ENCODE measurements around the gene MICU1. TPM values are rescaled to one million over a fixed set of nuclear protein-coding genes. Genes with fewer than 3 reads are reported as not detected.
A peak's percentile ranks its signal among the peaks of the same experiment; 100 is the strongest.
"Not testable (repeated sequence)": the region's sequence is repeated elsewhere in the genome, so short reads cannot be mapped to it uniquely, and the experiment has no call there.

MICU1 gene, protein sequence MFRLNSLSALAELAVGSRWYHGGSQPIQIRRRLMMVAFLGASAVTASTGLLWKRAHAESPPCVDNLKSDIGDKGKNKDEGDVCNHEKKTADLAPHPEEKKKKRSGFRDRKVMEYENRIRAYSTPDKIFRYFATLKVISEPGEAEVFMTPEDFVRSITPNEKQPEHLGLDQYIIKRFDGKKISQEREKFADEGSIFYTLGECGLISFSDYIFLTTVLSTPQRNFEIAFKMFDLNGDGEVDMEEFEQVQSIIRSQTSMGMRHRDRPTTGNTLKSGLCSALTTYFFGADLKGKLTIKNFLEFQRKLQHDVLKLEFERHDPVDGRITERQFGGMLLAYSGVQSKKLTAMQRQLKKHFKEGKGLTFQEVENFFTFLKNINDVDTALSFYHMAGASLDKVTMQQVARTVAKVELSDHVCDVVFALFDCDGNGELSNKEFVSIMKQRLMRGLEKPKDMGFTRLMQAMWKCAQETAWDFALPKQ
- total RNA-seq, result 10 to 100 TPM; 41.0 to 44.8 TPM
- long read RNA-seq, transcript MICU1-201 (12 exons, 2,383 nt), result major isoform, 26 of 31 reads
- long read RNA-seq, partial matches to known transcripts, result 0 of 31 reads
- long read RNA-seq, other reads (novel, unspliced or antisense), result 5 of 31 reads

DNA sequence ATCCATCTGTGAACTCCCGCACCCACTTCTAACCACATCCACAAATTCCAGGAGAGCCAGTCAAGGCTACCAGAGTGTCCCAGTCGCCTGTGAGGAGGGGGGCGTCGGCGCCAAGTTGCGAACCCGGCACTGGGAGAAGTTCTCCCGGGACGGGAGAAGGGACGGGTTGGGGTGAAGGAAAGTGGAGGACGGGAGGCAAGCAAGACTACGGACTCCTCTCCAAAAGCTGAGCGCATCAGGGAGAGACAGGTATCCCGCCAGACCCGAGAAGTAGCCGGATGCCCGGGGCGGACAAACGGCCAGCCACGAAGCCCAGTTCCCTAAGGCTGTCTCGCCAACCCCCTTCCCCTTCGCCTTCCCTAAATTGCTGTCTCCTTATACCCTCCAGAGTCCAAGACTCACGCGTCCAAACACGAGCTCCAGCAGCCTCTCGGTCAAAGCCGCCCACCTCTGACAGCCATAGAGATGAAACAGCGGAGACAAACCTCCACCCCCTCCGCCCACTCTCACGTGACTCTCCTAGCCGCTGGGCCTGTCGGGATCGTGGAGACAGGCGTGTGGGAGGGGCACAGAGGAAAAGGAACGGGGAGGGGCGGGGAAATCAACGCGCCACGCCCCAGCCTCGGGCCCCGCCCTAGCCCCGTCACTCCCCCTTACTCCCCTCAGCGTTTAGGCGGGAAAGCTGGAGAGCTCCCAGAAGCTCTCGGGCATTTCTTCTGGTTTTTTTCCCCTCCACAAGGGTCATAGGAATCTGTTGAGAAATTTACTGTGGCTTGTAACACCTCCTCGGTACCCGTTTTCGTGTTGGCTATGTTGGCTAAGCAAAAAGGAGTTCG lies at the start of gene MICU1:
Gene MICU1, minus strand, starts transcription at position 472 of the 836 bp plus-strand sequence. CDS start 59,286 bp downstream, outside the sequence.
- peak; percentile 100 for ATAC-seq
- intact Hi-C loops (cut with DNase I), result no loop called here
- DNase-seq, result peak; percentile 96

DNA sequence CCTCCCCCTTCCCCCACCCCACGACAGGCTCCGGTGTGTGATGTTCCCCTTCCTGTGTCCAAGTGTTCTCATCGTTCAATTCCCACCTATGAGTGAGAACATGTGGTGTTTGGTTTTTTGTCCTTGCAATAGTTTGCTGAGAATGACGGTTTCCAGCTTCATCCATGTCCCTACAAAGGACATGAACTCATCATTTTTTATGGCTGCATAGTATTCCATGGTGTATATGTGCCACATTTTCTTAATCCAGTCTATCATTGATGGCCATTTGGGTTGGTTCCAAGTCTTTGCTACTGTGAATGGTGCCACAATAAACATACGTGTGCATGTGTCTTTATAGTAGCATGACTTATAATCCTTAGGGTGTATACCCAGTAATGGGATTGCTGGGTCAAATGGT lies 48.3 kb upstream of the MICU1 start:
- DNase-seq; ATAC-seq; intact Hi-C loops (cut with DNase I): not testable (repeated sequence)

DNA sequence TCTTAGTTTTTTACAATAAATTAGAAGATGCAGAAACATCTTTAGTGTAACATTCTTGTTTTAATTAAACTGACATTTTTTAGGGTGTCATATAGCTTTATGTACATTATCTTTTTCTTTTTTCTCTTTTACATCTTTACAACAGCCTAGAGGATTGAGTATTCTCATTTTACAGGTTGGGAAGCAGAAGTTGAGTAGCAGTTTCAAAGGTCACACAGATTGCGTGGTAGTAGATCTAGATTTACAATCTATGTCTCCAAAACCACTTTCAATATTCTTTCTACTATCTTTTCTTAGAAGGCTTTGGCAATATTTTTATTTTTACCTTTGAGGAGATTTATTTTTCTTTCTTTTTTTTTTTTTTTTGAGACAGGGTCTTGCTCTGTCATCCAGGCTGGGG lies 47.4 kb upstream of the MICU1 start:
- no peak for DNase-seq
- intact Hi-C loops (cut with DNase I), result no loop called here
- no peak for ATAC-seq

DNA sequence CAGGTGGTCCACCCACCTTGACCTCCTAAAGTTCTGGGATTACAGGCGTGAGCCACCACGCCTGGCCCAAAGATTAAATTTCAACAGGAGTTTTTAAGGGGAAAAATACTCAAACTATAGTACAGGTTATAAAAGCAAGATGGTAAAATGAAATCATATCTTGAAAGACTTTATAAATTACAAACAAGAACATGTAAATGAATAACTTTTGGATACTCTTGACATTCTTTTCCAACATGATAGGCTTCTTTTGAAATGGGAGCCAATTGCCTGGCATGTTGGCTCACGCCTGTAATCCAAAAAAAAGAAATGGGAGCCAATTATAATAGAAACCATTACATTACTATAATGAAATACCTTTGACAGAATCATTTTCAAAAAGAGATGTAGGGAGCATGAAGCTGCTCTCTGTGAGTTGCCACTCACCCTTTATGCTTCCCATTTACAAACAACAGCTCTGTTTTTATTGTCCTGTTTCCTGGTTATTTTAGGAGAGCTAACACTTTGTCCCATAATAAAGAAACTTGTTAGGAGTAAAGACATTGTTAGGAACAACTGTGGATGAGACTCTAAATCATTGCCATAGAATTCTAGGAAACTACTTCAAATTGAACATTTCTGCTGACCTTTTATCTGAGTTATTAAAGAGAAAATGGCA lies 41.5 kb upstream of the MICU1 start:
- DNase-seq (no peak), ATAC-seq (no peak)
- intact Hi-C loops (cut with DNase I), result no loop called here

DNA sequence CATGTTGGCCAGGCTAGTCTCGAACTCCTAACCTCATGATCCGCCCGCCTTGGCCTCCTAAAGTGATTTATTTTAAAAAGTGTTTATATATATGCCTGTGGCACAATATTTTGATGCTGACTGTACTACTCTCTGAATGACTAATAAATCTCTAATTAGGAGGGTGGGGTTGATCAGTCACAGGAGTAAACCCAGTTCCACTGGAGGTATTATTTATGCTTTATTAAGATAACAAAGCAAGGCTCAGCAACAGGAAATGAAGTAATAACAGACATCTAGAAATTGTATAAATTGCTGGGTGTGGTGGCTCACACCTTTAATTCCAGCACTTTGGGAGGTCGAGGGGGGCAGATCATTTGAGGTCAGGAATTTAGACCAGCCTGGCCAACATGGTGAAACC lies 40.0 kb upstream of the MICU1 start:
- no peak for ATAC-seq
- intact Hi-C loops (cut with DNase I), result no loop called here
- no peak for DNase-seq

DNA sequence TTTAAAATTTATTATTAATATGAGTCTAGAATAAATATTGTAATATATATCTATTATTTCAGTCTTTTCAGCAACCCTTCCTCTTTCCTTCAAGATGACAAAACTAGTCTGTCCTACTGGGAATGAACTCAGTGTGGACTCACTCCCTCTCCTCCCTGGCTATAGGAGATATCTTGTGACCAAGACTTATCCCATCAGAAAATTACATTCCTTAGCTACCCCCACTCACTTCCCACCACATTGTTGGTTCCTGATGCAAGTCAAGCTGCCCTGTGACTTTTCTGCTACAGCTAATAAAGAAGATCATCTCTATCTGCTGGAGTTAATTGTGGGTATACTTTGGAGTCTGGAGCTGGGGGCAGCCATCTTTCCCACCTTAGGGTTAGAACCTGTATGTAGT lies 38.1 kb upstream of the MICU1 start:
- DNase-seq, result no peak
- ATAC-seq, result no peak
- intact Hi-C loops (cut with DNase I), result no loop called here

DNA sequence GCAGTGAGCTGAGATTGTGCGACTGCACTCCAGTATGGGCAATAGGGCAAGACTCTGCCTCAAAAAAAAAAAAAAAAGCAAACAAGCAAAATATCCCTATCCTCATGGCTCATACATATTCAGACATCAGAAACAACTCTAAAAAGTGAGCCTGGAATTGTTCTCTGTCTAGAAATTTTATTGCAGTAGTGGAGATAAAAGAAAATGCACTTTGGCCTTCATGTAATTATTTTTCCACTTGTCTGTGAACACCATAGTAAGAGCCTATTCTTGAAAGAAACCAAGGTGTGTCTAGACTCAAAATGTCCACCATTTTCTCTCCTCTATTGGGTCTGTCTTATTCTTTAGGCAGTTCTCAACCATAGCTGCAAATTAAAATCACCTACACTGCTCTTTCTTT lies 35.6 kb upstream of the MICU1 start:
- intact Hi-C loops (cut with DNase I), result no loop called here
- no peak for DNase-seq
- ATAC-seq, result no peak

DNA sequence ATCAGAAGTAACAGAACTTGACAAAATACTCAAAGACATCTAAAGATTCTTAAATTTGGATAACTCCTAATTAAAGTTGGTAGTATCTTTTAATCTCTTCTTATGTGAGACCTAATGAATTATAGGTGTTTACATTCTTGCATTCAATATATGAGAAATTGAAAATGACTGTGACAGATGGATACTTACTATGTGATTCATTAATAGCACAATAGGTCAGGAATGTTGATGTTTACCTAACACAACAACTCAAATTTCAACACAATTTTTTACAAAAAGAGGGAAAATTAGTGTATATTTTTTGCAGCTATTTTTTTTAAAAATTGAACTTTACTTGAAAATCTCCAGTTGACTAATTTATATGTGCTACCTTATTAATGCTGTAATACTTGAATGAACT lies 34.3 kb upstream of the MICU1 start:
- DNase-seq (no peak), ATAC-seq (no peak)
- intact Hi-C loops (cut with DNase I), result no loop called here

DNA sequence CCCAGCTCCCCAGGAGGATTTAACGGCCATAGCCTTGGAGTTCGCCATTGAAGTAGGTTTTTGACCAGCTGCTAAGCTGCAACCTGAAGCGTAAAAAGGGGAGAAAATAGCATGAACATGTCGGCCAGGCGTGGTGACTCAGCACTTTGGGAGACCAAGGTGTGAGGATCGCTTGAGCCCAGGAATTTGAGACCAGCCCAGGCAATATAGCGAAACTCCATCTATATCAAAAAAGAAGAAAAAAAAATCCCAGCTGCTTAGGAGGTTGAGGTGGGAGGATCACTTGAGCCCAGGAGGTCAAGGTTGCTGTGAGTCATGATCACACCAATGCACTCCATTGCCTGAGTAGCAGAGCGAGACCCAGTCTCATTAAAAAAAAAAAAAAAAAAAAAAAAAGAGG lies 33.8 kb upstream of the MICU1 start:
- ATAC-seq (no peak), DNase-seq (no peak)
- intact Hi-C loops (cut with DNase I), result no loop called here

DNA sequence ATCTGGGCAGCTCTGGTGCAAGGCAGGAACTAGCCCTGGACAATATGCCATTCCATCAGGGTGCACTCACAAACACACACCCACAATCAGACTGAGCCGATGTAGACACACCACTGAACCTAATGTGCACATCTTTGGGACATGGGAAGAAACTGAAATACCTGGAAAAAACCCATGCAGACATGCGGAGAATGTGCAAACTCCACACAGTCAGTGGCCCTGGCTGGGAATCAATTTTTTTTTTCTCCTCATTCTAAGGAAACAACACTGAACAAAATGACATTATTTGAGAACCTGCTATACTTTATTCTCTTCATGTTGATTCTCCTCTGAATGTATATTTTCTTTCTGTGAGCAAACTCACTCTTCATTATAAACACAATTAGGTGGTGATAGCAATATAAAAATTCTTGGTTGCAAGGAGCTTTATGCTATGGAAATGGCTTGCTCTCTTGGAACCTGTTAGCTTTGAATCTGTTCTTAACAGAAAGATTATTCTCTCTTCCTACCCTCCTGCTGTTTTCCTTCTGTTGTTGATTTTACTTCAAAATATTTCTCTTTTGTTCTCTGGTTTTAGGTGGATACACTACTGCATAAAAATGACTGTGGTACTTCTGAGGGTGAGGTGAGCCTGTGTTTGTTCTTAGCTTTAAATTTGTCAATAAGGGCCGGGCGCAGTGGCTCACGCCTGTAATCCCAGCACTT lies 33.0 kb upstream of the MICU1 start:
- intact Hi-C loops (cut with DNase I), result no loop called here
- no peak for DNase-seq
- ATAC-seq, result no peak

DNA sequence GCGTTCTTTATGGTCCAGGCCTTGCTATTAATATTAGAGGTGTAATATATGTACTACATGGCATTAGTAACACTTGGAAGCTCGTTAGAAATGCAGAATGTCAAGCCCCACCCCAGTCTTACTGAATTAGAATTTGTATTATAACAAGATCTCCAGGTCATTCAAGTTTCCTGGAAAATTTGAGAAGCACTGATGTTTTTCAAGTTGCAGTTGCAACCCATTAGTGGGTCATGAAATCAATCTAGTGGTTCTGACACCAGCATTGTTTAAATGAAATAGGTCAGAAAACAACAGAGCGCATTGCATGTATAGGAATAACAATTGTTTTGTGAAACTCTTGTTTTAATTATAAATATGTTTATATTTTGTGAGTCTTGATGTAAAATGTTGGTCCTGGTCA lies 28.8 kb upstream of the MICU1 start:
- intact Hi-C loops (cut with DNase I), result no loop called here

DNA sequence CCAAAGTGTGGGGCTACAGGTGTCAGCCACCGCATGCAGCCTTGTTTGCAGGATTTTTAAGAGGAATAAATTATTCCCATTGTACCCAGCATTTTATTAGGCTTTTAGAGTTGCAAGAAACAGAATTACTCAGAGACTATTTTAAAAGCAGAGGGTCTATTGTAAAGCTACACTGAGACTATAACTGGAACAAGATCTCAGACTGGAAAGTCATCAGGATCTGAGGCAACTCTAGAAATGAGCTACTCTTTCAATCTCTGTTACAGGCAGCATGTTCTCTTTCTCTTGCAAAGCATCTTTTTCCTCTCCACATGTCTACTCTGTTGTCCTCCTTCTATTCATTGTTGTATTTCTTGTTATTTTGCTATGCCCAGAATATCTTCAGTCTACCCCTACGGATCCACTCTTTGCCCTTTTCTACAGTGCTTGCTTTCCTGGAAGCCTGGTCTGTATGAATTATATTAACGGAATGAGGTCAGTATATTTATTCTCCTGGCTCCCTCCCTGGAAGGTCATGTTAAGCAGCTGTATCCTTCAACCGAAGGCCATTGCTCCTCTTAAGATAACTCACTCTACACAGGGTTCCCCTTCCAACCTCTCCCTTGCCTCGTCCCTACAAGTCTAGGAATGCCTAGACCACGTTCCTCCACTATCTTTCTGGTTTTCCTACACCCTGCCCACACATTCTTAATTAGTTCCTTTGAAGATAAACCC lies 27.7 kb upstream of the MICU1 start:
- DNase-seq (no peak), ATAC-seq (no peak)
- intact Hi-C loops (cut with DNase I), result no loop called here

More for the DNA sequence above, 28.8 kb upstream of the MICU1 start:
- ATAC-seq (no peak), DNase-seq (no peak)

DNA sequence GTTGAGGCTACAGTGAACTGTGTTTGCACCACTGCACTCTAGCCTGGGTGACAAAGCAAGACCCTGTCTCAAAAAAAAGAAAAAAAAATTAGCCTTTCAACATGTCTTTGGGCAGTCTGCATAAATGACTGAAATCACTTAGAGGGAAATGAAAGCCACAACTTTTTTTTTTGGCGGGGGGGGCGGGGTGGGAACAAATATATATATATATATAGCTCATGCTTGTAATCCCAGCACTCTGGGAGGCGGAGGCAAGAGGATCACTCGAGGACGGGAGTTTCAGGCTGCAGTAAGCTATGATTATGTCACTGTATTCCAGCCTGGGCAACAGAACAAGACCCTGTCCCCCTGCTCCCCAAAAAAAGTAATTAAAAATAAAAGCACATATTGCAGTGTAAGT lies 23.4 kb upstream of the MICU1 start:
- intact Hi-C loops (cut with DNase I), result no loop called here
- DNase-seq, result no peak
- no peak for ATAC-seq

DNA sequence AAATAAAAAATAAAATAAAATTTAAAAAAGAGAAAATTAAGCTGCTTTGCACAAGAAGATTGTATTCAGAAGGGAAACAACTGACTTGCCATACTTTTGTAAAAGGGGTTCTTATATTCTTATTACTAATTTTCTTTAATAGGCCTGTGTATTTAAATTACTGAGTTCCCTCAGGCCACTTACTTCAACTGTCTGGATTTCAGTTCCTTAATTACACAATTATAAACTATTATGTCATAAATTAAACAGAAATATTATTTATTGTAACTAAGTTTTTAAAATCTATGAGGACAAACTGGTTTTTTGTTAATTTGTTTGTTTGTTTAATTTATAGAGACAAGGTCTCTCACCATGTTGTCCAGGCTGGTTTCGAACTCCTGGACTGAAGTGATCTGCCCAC lies 22.4 kb upstream of the MICU1 start:
- no peak for ATAC-seq

DNA sequence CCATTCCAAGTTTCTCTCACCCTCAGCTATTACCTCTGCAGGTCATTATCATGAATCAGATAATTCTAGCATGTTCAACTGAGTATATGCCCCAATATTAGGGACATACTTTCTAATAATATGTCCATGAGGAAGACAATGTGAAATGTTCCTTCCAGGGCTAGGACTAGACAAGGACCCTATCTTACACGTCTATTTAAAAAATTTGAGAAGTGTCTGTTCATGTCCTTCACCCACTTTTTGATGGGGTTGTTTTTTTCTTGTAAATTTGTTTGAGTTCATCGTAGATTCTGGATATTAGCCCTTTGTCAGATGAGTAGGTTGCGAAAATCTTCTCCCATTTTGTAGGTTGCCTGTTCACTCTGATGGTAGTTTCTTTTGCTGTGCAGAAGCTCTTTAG lies 21.1 kb upstream of the MICU1 start:
- ATAC-seq; DNase-seq; intact Hi-C loops (cut with DNase I): not testable (repeated sequence)

More for the DNA sequence above, 22.4 kb upstream of the MICU1 start:
- intact Hi-C loops (cut with DNase I), result no loop called here
- no peak for DNase-seq

DNA sequence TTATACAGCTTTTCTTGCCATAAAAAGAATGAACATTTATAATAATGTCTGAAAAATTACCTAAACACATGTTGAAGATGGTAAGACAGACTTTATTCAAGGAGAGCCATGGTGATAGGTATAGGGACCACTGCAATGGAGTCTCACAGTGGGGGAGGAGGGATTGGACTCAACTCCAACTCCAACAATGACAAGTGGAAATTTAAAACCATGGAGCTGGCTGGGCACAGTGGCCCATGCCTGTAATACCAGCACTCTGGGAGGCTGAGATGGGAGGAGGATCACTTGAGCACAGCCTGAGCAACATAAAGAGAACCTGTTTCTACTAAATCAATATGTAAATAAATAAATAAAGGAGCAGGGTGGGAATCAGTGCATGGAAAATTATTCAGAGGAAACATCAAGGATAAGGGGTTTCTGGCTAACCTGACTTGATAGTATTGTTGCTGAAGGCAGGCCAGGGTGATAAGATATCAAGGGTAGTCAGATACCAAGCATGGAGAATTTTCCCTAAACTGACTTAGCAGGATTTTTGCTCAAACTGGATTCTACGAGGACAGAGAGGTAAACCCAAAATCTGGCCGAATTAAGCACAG lies 19.5 kb upstream of the MICU1 start:
- intact Hi-C loops (cut with DNase I), result no loop called here
- DNase-seq (no peak), ATAC-seq (no peak)

DNA sequence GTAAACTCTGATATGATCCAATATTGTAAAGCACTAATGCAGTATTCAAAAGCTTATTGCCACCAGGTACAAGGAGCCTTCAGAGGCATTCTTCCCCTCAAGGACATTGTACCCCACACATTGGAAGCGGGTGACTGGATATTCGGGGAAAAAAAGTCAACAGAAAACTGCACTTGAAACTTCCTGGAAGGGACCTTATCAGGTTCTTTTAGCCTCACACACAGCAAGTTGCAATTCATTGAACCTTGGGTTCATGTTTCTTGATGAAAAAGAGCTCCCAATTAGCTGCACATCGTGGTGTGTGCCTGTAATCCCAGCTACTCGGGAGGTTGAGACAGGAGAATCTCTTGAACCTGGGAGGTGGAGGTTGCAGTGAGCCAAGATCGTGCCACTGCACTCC lies 16.4 kb upstream of the MICU1 start:
- no peak for ATAC-seq

DNA sequence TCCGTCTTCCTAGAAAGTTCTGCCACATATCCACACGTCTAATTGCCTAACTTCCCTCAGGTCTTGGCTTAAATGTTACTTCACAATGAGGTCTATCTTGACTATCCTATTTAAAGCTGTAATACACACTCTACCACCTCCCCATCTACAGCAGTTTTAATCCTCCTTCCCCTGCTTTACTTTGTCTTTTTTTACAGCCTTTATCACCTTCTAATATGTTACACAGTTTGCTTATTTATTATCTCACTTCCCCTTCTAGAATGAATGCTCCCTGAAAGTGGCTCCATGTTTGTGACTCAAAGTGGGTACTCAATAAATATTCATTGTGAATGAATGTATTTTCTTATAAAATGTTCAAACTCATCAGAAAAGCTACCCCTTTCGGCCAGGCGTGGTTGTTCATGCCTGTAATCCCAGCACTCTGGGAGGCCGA lies 13.6 kb upstream of the MICU1 start:
- no peak for DNase-seq
- intact Hi-C loops (cut with DNase I), result loop anchor here in 1 of 2 donors (10.0 kb wide), 1 partner anchor 45 kb away; no protein-coding TSS in a partner anchor
- no peak for ATAC-seq

More for the DNA sequence above, 16.4 kb upstream of the MICU1 start:
- no peak for DNase-seq
- intact Hi-C loops (cut with DNase I), result no loop called here
